BE2C (cell line): Measurements from ENCODE around the gene SCAF4.

Experiments used
- DNase-seq: peaks from one replicate; pipeline ENCODE4 v3.0.0-alpha.2; 2020
- H3K27me3 ChIP-seq: fragments of 250-450 bp; sonication (Bioruptor Pico); 2 replicates; pipeline ENCODE4 v1.5.1; 2020; ENCODE audit warnings: mild to moderate bottlenecking
- H3K36me3 ChIP-seq: fragments of 250-450 bp; sonication (Bioruptor Pico); 2 replicates; pipeline ENCODE4 v1.5.1; 2020; ENCODE audit warnings: mild to moderate bottlenecking
- H3K4me1 ChIP-seq: fragments of 250-450 bp; sonication (Bioruptor Pico); 2 replicates; pipeline ENCODE4 v1.5.1; 2020
- H3K4me3 ChIP-seq: 2 replicates; pipeline ENCODE4 v1.5.1; 2011; ENCODE audit warnings: low read depth, low read length
- H3K9me3 ChIP-seq: fragments of 250-450 bp; sonication (Bioruptor Pico); 2 replicates; pipeline ENCODE4 v1.5.1; 2020
- CTCF ChIP-seq: IDR thresholded peaks from 2 replicates; pipeline ENCODE4 v1.5.1; 2012; ENCODE audit warnings: mild to moderate bottlenecking, low read depth, low read length

The SCAF4 gene

DNA sequence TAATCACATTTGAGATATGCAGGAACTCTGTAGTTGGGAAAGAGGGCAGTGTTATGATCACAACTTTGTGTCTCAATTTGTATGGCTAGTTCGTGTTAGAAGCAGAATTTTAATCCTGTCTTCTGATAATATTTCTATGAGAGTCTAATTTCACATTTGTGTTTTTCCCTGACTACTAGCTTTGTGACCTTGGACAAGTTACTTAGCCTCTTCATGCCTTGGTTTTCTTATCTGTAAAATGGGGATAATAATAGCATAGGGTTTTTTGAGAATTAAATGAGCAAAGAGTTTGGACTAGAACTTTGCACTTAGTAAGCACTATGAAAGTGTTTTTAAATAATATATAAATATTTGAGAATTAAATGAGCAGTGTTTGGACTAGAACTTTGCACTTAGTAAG lies 24.9 kb upstream of the SCAF4 start:
- Histone ChIP-seq H3K4me3 (no peak overlapping the region), H3K9me3 (no peaks in the 10 kb centered on the region), H3K27me3 (no peaks in the 10 kb centered on the region), H3K4me1 (peaks cover 3% of the 10 kb centered on the region), H3K36me3 (no peaks in the 10 kb centered on the region)
- no peak for DNase-seq
- no peak for TF ChIP-seq CTCF

- no peaks in the 10 kb centered on the region for H3K9me3 ChIP-seq
- H3K4me3 ChIP-seq, result no peak overlapping the region
- no peak for TF ChIP-seq CTCF
- no peak for DNase-seq
- H3K4me1 ChIP-seq, result peaks cover 3% of the 10 kb centered on the region
- no peaks in the 10 kb centered on the region for H3K36me3 ChIP-seq
- H3K27me3 ChIP-seq, result no peaks in the 10 kb centered on the region
Observed at GRCh38 chr21:31755027-31755426, 23.1 kb upstream of the SCAF4 start.

DNA sequence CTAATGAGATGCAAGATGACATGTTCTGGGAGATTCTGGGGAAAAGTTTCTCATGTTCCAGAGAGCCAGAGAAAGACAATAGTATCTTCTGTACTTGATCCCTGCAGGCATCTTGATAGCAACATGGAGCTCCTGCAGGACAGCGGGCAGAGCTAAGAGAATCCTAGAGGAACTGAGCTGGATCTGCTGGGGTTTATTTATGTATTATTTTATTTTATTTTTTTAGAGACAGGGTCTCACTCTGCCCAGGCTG lies 22.7 kb upstream of the SCAF4 start:
- H3K36me3 ChIP-seq, result no peaks in the 10 kb centered on the region
- no peak overlapping the region for H3K4me3 ChIP-seq
- DNase-seq, result no peak
- H3K27me3 ChIP-seq, result no peaks in the 10 kb centered on the region
- TF ChIP-seq CTCF, result no peak
- no peaks in the 10 kb centered on the region for H3K9me3 ChIP-seq
- H3K4me1 ChIP-seq, result peaks cover 3% of the 10 kb centered on the region

DNA sequence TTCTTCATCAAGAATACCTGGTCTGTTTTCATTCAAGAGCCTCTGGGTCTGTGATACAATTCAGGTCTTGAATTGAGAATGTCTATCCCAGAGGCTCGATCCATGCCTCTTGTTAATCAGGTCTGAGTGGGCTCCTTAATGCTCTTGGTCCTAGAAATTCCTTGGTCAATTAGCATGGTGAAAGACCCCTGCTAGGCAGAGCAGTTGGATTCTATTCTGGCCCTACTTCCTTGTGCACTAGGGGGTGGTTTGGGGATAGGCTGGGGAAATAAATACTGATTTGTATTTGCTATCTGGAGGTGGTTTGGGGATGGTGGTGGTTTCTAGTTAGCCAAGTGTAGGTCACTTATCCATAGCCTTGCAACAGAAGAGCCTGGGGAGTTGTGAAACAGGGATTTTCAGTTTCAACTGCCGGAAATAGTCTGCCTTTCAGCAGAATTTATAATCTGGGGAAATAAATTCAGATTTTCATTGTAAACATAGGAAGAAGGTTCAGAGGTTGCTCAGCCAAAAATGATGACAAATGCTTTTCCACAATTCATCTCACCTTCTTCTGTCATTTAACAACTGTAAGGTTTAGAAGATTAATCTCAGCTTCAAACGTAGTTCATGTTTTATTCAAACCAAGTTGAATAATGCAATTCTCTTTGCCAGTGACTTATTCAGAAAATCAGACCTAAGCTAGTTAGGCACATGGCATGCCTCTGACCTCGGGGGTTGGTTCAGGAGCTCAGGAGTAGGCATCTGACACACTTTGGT lies 22.2 kb upstream of the SCAF4 start:
- Histone ChIP-seq H3K27me3 (no peaks in the 10 kb centered on the region), H3K4me1 (peaks cover 3% of the 10 kb centered on the region), H3K36me3 (no peaks in the 10 kb centered on the region), H3K9me3 (no peaks in the 10 kb centered on the region), H3K4me3 (no peak overlapping the region)
- DNase-seq, result no peak
- no peak for TF ChIP-seq CTCF

- Histone ChIP-seq H3K27me3 (no peaks in the 10 kb centered on the region), H3K36me3 (no peaks in the 10 kb centered on the region), H3K4me1 (peaks cover 3% of the 10 kb centered on the region), H3K9me3 (no peaks in the 10 kb centered on the region), H3K4me3 (no peak overlapping the region)
- DNase-seq, result no peak
- TF ChIP-seq CTCF, result no peak
Observed at GRCh38 chr21:31752967-31753366, 21.0 kb upstream of the SCAF4 start.

DNA sequence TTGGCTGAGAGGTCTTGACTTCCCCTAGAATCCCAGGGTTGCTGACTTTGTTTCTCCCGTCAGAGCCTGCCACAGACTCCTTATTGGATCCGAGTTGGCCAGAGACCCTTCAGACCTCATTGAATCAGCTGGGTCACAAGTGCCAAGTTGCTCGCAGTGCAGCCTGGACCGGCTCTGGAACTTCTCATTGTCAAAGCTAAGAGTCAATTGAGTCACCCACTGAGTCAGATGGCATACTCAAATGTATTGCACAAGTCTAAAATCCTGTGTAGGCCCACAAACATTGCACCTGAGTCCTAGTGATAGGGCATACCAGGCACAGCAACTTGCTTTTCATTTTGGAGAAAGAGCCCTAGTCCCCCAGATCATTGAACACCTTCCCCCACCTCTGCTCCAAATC lies 20.4 kb upstream of the SCAF4 start:
- no peaks in the 10 kb centered on the region for H3K27me3 ChIP-seq
- DNase-seq, result no peak
- no peaks in the 10 kb centered on the region for H3K9me3 ChIP-seq
- peaks cover 3% of the 10 kb centered on the region for H3K4me1 ChIP-seq
- no peaks in the 10 kb centered on the region for H3K36me3 ChIP-seq
- TF ChIP-seq CTCF, result no peak
- no peak overlapping the region for H3K4me3 ChIP-seq
